Liver (tissue), 9 donors: ENCODE measurements around the gene SEBOX. TPM values are rescaled to one million over a fixed set of nuclear protein-coding genes. Genes with fewer than 3 reads are reported as not detected.
A peak's percentile ranks its signal among the peaks of the same experiment; 100 is the strongest.

ENCODE experiments used
- DNase-seq: peaks from one replicate; pipeline ENCODE4 v3.0.0-alpha.2; 2017; ENCODE audit warnings: low spot score
- H3K27ac ChIP-seq, 2 donors: one replicate each; pipeline ENCODE4 v1.7.0; 2013; ENCODE audit warnings: inconsistent platforms in 2 of 2, low read length in 2 of 2, control low read depth in 1 of 2, low read depth in 1 of 2, mild to moderate bottlenecking in 1 of 2
- H3K27me3 ChIP-seq, 4 donors: one replicate each; pipeline versions ENCODE4 v1.6.1 to v1.7.0; 2013; ENCODE audit warnings: low read length in 3 of 4, inconsistent platforms in 1 of 4, mild to moderate bottlenecking in 1 of 4, moderate library complexity in 1 of 4; ENCODE audit not compliant: control insufficient read depth in 4 of 4, insufficient read depth in 4 of 4
- H3K36me3 ChIP-seq, 4 donors: one replicate each; pipeline versions ENCODE4 v1.6.1 to v1.7.0; 2013; ENCODE audit warnings: low read length in 3 of 4, mild to moderate bottlenecking in 3 of 4, low read depth in 1 of 4, moderate library complexity in 1 of 4; ENCODE audit not compliant: control insufficient read depth in 4 of 4, insufficient read depth in 3 of 4
- H3K4me1 ChIP-seq, 4 donors: one replicate each; pipeline versions ENCODE4 v1.6.1 to v1.7.0; 2013; ENCODE audit warnings: low read length in 3 of 4, mild to moderate bottlenecking in 3 of 4, moderate library complexity in 1 of 4; ENCODE audit not compliant: control insufficient read depth in 4 of 4, insufficient read depth in 4 of 4
- H3K4me3 ChIP-seq, 3 donors: one replicate each; pipeline versions ENCODE4 v1.6.1 to v1.7.0; 2013; ENCODE audit warnings: low read length in 3 of 3, control low read depth in 1 of 3, low read depth in 1 of 3, mild to moderate bottlenecking in 1 of 3
- H3K9ac ChIP-seq, 2 donors: one replicate each; pipeline ENCODE4 v1.7.0; 2013; ENCODE audit warnings: low read length in 2 of 2, mild to moderate bottlenecking in 2 of 2, moderate library complexity in 2 of 2, control low read depth in 1 of 2, low read depth in 1 of 2
- H3K9me3 ChIP-seq, 4 donors: one replicate each; pipeline versions ENCODE4 v1.6.1 to v1.7.0; 2013; ENCODE audit warnings: low read length in 3 of 4; ENCODE audit not compliant: control insufficient read depth in 4 of 4
- CTCF ChIP-seq: fragments of 150-350 bp; IDR thresholded peaks from 2 replicates; pipeline ENCODE4 v1.5.1; 2017; ENCODE audit warnings: improper control_type of control experiment, low read depth, low read length; ENCODE audit not compliant: missing input control
- EGR1 ChIP-seq, 2 donors: IDR thresholded peaks; 2 replicates each; pipeline ENCODE4 v1.6.1; 2016 to 2018; ENCODE audit warnings: antibody characterized with exemption in 2 of 2, low read depth in 2 of 2
- FOXA1 ChIP-seq: IDR thresholded peaks from 2 replicates; pipeline ENCODE4 v1.6.1; 2016; ENCODE audit warnings: antibody characterized with exemption
- FOXA2 ChIP-seq: IDR thresholded peaks from 2 replicates; pipeline ENCODE4 v1.6.1; 2016; ENCODE audit warnings: antibody characterized with exemption
- GABPA ChIP-seq, 2 donors: IDR thresholded peaks in 1 of 2; conservative IDR thresholded peaks in 1 of 2; 2 replicates each; pipeline ENCODE4 v1.6.1; 2016; ENCODE audit warnings: antibody characterized with exemption in 2 of 2, mild to moderate bottlenecking in 1 of 2, moderate library complexity in 1 of 2
- HNF4A ChIP-seq, 2 donors: conservative IDR thresholded peaks; 2 replicates each; pipeline ENCODE4 v1.6.1; 2016; ENCODE audit warnings: antibody characterized with exemption in 2 of 2, mild to moderate bottlenecking in 2 of 2
- HNF4G ChIP-seq: IDR thresholded peaks from 2 replicates; pipeline ENCODE4 v1.6.1; 2016; ENCODE audit warnings: antibody characterized with exemption
- JUND ChIP-seq, 2 donors: IDR thresholded peaks; 2 replicates each; pipeline ENCODE4 v1.6.1; 2016; ENCODE audit warnings: antibody characterized with exemption in 2 of 2
- NR2F2 ChIP-seq: IDR thresholded peaks from 2 replicates; pipeline ENCODE4 v1.6.1; 2016; ENCODE audit warnings: antibody characterized with exemption
- RAD21 ChIP-seq, 2 donors: IDR thresholded peaks; 2 replicates each; pipeline ENCODE4 v1.6.1; 2016; ENCODE audit warnings: antibody characterized with exemption in 2 of 2, mild to moderate bottlenecking in 2 of 2
- RXRA ChIP-seq, 2 donors: IDR thresholded peaks; 2 replicates each; pipeline ENCODE4 v1.6.1; 2017 to 2018; ENCODE audit warnings: antibody characterized with exemption in 2 of 2, mild to moderate bottlenecking in 1 of 2
- SP1 ChIP-seq: IDR thresholded peaks from 2 replicates; pipeline ENCODE4 v1.6.1; 2018; ENCODE audit warnings: antibody characterized with exemption, mild to moderate bottlenecking
- TAF1 ChIP-seq: conservative IDR thresholded peaks from 2 replicates; pipeline ENCODE4 v1.6.1; 2016; ENCODE audit warnings: antibody characterized with exemption, mild to moderate bottlenecking
- YY1 ChIP-seq: IDR thresholded peaks from 2 replicates; pipeline ENCODE4 v1.6.1; 2016; ENCODE audit warnings: antibody characterized with exemption, mild to moderate bottlenecking
- WGBS: extraction: QIAGEN DNeasy Blood & Tissue Kit; methylation state at CpG from one replicate; pipeline ENCODE4 v1.1.7; 2013; 5-methylcytosine and 5-hydroxymethylcytosine counted together
- polyA plus RNA-seq, 2 donors: library from polyadenylated mRNA; stranded (reverse) in 1 of 2; unstranded in 1 of 2; fragments of 200-250 nt in 1 of 2; fragments of >200 nt in 1 of 2; fragmentation: Nextera tagmentation in 1 of 2; extraction: Ambion mirVana in 1 of 2; gene quantifications; one replicate each; pipeline versions ENCODE4 v1.2.1 to v1.2.3, GENCODE V29; 2013 to 2015
- total RNA-seq, 2 donors: library from RNA; depleted of rRNA; stranded (reverse); fragments of >200 nt; gene quantifications; one replicate each; pipeline ENCODE4 v1.2.3, GENCODE V29; 2014
- TF ChIP-seq, protein P1 (sequence below): IDR thresholded peaks from 2 replicates; pipeline ENCODE4 v1.6.1; 2016; ENCODE audit warnings: antibody characterized with exemption
- TF ChIP-seq, protein P2 (sequence below): IDR thresholded peaks from 2 replicates; pipeline ENCODE4 v1.6.1; 2016; ENCODE audit warnings: antibody characterized with exemption, mild to moderate bottlenecking
- TF ChIP-seq, protein P3 (sequence below): IDR thresholded peaks from 2 replicates; pipeline ENCODE4 v1.6.1; 2016; ENCODE audit warnings: antibody characterized with exemption
- TF ChIP-seq, protein P4 (sequence below): IDR thresholded peaks from 2 replicates; pipeline ENCODE4 v1.6.1; 2016; ENCODE audit warnings: antibody characterized with exemption
- donor health status: healthy.
- donor health status: healthy.
- donor health status: healthy.
- donor health status: healthy.
- donor health status: healthy.

Gene SEBOX
- total and polyA plus RNA-seq, 4 donors: 0.19 to 0.59 TPM; not detected in 2

- TF ChIP-seq, protein P1, sequence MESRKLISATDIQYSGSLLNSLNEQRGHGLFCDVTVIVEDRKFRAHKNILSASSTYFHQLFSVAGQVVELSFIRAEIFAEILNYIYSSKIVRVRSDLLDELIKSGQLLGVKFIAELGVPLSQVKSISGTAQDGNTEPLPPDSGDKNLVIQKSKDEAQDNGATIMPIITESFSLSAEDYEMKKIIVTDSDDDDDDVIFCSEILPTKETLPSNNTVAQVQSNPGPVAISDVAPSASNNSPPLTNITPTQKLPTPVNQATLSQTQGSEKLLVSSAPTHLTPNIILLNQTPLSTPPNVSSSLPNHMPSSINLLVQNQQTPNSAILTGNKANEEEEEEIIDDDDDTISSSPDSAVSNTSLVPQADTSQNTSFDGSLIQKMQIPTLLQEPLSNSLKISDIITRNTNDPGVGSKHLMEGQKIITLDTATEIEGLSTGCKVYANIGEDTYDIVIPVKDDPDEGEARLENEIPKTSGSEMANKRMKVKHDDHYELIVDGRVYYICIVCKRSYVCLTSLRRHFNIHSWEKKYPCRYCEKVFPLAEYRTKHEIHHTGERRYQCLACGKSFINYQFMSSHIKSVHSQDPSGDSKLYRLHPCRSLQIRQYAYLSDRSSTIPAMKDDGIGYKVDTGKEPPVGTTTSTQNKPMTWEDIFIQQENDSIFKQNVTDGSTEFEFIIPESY: no peak
- TF ChIP-seq JUND (IDR thresholded peaks at IDR 0.05) (no peak), YY1 (no peak), HNF4A (conservative IDR thresholded peaks at IDR 0.05) (no peak)
Observed at GRCh38 chr17:28368915-28369683, 4.1 kb upstream of the SEBOX start (continued).

DNA sequence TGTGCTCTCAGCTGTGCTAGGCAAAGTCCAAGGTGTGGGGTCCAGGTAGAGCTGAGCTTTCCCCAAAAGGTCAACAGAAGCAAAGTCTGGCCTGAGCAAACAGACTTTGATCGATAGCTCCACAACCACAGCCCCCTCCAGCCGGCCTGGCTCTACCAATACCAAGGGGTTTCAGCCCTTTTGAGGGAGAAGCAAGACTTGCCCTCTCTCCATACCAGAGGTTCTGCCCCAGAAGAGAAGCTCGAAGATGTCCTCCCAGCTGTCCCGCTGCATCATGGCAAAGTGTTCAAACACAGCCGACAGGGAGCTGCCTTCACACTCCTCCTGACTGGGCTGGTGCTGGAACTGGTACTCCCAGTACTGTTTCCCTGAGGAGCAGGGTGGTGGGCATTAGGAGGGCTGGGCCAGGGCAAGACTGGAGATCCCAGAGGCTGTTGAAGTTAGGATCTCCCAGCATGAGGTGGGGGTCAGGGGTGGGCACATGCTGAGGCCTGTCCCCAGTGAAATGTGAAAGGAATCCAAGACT is 3.4 kb upstream of the SEBOX start:
- H3K36me3 ChIP-seq: peaks cover 3 to 12% (median 8%) of the 10 kb centered on the region in 4 donors
- no peaks in the 10 kb centered on the region for H3K27me3 ChIP-seq
- H3K9me3 ChIP-seq: no peaks in the 10 kb centered on the region
- TF ChIP-seq NR2F2 (peak; percentile 91), FOXA1 (peak; percentile 84), HNF4G (peak; percentile 99), TAF1 (peak; percentile 90), EGR1 (IDR thresholded peaks at IDR 0.05; ENCODE audit: low read depth in 2 of 2) (peak; percentile 22 to 26), JUND (IDR thresholded peaks at IDR 0.05) (peak; percentile 45 to 82), SP1 (peak; percentile 94), RAD21 (IDR thresholded peaks at IDR 0.05) (peak in 1 of 2 donors; percentile 32), GABPA (IDR thresholded peaks at IDR 0.05 in 1 of 2, conservative IDR thresholded peaks at IDR 0.05 in 1 of 2) (peak in 1 of 2 donors; percentile 62), YY1 (peak; percentile 65), RXRA (IDR thresholded peaks at IDR 0.05) (peak; percentile 89 to 92), HNF4A (conservative IDR thresholded peaks at IDR 0.05) (peak; percentile 99), CTCF (no peak), FOXA2 (peak; percentile 82)
- TF ChIP-seq, protein P2, sequence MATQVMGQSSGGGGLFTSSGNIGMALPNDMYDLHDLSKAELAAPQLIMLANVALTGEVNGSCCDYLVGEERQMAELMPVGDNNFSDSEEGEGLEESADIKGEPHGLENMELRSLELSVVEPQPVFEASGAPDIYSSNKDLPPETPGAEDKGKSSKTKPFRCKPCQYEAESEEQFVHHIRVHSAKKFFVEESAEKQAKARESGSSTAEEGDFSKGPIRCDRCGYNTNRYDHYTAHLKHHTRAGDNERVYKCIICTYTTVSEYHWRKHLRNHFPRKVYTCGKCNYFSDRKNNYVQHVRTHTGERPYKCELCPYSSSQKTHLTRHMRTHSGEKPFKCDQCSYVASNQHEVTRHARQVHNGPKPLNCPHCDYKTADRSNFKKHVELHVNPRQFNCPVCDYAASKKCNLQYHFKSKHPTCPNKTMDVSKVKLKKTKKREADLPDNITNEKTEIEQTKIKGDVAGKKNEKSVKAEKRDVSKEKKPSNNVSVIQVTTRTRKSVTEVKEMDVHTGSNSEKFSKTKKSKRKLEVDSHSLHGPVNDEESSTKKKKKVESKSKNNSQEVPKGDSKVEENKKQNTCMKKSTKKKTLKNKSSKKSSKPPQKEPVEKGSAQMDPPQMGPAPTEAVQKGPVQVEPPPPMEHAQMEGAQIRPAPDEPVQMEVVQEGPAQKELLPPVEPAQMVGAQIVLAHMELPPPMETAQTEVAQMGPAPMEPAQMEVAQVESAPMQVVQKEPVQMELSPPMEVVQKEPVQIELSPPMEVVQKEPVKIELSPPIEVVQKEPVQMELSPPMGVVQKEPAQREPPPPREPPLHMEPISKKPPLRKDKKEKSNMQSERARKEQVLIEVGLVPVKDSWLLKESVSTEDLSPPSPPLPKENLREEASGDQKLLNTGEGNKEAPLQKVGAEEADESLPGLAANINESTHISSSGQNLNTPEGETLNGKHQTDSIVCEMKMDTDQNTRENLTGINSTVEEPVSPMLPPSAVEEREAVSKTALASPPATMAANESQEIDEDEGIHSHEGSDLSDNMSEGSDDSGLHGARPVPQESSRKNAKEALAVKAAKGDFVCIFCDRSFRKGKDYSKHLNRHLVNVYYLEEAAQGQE: peak; percentile 79
- TF ChIP-seq, protein P3, sequence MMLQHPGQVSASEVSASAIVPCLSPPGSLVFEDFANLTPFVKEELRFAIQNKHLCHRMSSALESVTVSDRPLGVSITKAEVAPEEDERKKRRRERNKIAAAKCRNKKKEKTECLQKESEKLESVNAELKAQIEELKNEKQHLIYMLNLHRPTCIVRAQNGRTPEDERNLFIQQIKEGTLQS: peak; percentile 25
- TF ChIP-seq, protein P1: peak; percentile 80
- TF ChIP-seq, protein P4, sequence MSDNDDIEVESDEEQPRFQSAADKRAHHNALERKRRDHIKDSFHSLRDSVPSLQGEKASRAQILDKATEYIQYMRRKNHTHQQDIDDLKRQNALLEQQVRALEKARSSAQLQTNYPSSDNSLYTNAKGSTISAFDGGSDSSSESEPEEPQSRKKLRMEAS: peak; percentile 69
- DNase-seq: no peak
- H3K9ac ChIP-seq: peak overlapping the region; percentile 82 to 93
- peak overlapping the region; percentile 75 to 77 for H3K27ac ChIP-seq
- 31% methylated on average over 5 of the region's 5 CpGs for WGBS
- peak overlapping the region; percentile 68 to 93 (median 72) for H3K4me3 ChIP-seq
- peaks cover 4 to 57% (median 36%) of the 10 kb centered on the region in 4 donors for H3K4me1 ChIP-seq
